HG02884 (cell line): ENCODE measurements around the gene ATP6V0D1.
A peak's percentile ranks its signal among the peaks of the same experiment; 100 is the strongest.
"Not testable (repeated sequence)": the region's sequence is repeated elsewhere in the genome, so short reads cannot be mapped to it uniquely, and the experiment has no call there.

ENCODE experiments used
- ATAC-seq: cut with Tn5 transposase; IDR thresholded peaks from one replicate; pipeline ENCODE4 v1.9.1; 2021; ENCODE audit warnings: mild to moderate bottlenecking, moderate library complexity; ENCODE audit not compliant: unreplicated experiment

Gene ATP6V0D1

GRCh38 chr16:67504031-67505021 lies 23.4 kb upstream of the ATP6V0D1 start:
- ATAC-seq, result no peak

GRCh38 chr16:67499106-67499505 lies 18.1 kb upstream of the ATP6V0D1 start:
- ATAC-seq, result no peak

GRCh38 chr16:67490335-67491096 lies 9.6 kb upstream of the ATP6V0D1 start:
- ATAC-seq, result no peak

- no peak for ATAC-seq
Measured at GRCh38 chr16:67489401-67490083, 8.6 kb upstream of the ATP6V0D1 start.

GRCh38 chr16:67487561-67487960 lies 6.6 kb upstream of the ATP6V0D1 start:
- ATAC-seq, result not testable (repeated sequence)

- no peak for ATAC-seq
Measured at GRCh38 chr16:67486805-67487204, 5.8 kb upstream of the ATP6V0D1 start.

GRCh38 chr16:67483731-67484525 lies 3.0 kb upstream of the ATP6V0D1 start:
- no peak for ATAC-seq

- no peak for ATAC-seq
Measured at GRCh38 chr16:67483150-67483549, 2.2 kb upstream of the ATP6V0D1 start, which contains the start of gene AGRP. Gene AGRP, minus strand, starts transcription at chr16:67483547. Its CDS starts 149 bp downstream, at chr16:67483398.

GRCh38 chr16:67482233-67482924 lies 1.4 kb upstream of the ATP6V0D1 start:
- ATAC-seq, result no peak

GRCh38 chr16:67481561-67482232 lies 740 bp upstream of the ATP6V0D1 start:
- peak; percentile 10 for ATAC-seq

GRCh38 chr16:67477960-67478554 lies 2.9 kb downstream of the ATP6V0D1 start:
- no peak for ATAC-seq

GRCh38 chr16:67474551-67475455 lies 6.2 kb downstream of the ATP6V0D1 start:
- ATAC-seq, result no peak

GRCh38 chr16:67471758-67472384 lies 9.1 kb downstream of the ATP6V0D1 start:
- ATAC-seq, result no peak

GRCh38 chr16:67470359-67470758 lies 10.6 kb downstream of the ATP6V0D1 start:
- no peak for ATAC-seq

GRCh38 chr16:67468731-67469130 lies 12.2 kb downstream of the ATP6V0D1 start:
- no peak for ATAC-seq

- ATAC-seq, result no peak
Measured at GRCh38 chr16:67466581-67466980, 14.4 kb downstream of the ATP6V0D1 start.

- ATAC-seq, result no peak
Measured at GRCh38 chr16:67464565-67464964, 16.4 kb downstream of the ATP6V0D1 start.
